Hepatocyte (in vitro differentiated cells): ENCODE data around the gene ASF1B.

Source experiments
- CTCF ChIP-seq: fragments of 200-600 bp; sonication (generic); IDR thresholded peaks from 2 replicates; pipeline ENCODE4 v1.5.1; 2016; ENCODE audit warnings: antibody characterized with exemption, mild to moderate bottlenecking; ENCODE audit not compliant: poor library complexity
- EZH2phosphoT487 ChIP-seq: fragments of 200-600 bp; sonication (generic); IDR thresholded peaks from one replicate; pipeline ENCODE4 v1.6.1; 2018; ENCODE audit warnings: antibody characterized with exemption, mild to moderate bottlenecking, low read depth, moderate library complexity; ENCODE audit not compliant: unreplicated experiment, severe bottlenecking

- TF ChIP-seq CTCF (no peak), EZH2phosphoT487 (no peak)
Measured at GRCh38 chr19:14142262-14143190, 6.1 kb upstream of the ASF1B start.
